ENCODE measurements around the gene PLCD1. TPM values are rescaled to one million over a fixed set of nuclear protein-coding genes. Genes with fewer than 3 reads are reported as not detected.

The PLCD1 gene
- total and polyA plus RNA-seq, 2 experiments from 2014 or later: 21.0 to 29.1 TPM

DNA sequence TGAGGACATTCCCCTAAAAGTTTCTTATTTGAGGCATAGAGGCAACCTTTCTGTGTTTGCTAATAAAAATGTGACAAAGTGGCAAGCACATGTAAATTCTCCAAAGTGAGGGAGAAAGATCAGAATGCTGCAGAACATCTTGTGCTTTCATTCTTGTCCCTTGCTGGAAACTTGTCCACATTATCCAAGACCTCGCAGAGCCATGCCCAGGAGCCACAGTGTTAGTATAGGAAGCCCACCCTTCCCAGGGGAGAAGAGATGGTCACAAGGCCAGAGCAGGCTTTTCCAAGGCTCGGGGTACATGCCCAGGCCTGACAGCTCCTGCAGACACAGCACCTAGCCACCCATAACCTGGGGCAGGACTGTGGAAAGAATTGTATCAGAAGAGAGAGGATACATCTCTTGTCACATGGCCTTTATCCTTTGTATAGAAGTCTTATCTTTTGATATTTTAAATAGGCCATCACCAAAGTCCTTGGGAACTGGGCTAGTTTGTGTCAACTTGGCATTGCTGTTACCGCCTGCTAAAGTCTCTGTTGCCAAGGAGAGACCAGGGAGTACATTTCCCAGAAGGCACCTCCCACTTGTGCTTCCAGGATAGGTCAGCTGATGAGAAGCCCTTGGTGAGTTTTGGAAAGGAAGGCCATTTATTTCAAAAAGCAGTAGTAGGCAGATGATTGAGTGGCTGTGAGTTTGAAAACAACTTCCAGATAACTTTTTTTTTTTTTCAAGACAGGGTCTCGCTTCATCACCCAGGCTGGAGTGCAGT, 20.1 kb upstream of the PLCD1 start:
- no peak overlapping the region for H3K4me3 ChIP-seq
- peak in 1 of 2 donors; percentile 25 for DNase-seq (ENCODE audit: low read depth in 1 of 2, low spot score in 1 of 2)

GRCh38 chr3:38047896-38048295, 18.5 kb upstream of the PLCD1 start:
- Histone ChIP-seq H3K4me3 (no peak overlapping the region), H3K27me3 (peaks cover 9% of the 10 kb centered on the region), H3K36me3 (no peaks in the 10 kb centered on the region), H3K9me3 (ENCODE audit: low read depth) (no peaks in the 10 kb centered on the region), H3K27ac (no peak overlapping the region), H3K4me1 (ENCODE audit: low read depth) (no peaks in the 10 kb centered on the region)
- no peak for DNase-seq (ENCODE audit: low read depth in 1 of 2, low spot score in 1 of 2)
- TF ChIP-seq, protein P1, sequence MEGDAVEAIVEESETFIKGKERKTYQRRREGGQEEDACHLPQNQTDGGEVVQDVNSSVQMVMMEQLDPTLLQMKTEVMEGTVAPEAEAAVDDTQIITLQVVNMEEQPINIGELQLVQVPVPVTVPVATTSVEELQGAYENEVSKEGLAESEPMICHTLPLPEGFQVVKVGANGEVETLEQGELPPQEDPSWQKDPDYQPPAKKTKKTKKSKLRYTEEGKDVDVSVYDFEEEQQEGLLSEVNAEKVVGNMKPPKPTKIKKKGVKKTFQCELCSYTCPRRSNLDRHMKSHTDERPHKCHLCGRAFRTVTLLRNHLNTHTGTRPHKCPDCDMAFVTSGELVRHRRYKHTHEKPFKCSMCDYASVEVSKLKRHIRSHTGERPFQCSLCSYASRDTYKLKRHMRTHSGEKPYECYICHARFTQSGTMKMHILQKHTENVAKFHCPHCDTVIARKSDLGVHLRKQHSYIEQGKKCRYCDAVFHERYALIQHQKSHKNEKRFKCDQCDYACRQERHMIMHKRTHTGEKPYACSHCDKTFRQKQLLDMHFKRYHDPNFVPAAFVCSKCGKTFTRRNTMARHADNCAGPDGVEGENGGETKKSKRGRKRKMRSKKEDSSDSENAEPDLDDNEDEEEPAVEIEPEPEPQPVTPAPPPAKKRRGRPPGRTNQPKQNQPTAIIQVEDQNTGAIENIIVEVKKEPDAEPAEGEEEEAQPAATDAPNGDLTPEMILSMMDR (IDR thresholded peaks at IDR 0.05; ENCODE audit: low read depth, low read length): no peak

More for the DNA sequence above, 20.1 kb upstream of the PLCD1 start:
- no peaks in the 10 kb centered on the region for H3K27me3 ChIP-seq
- TF ChIP-seq, protein P1 (IDR thresholded peaks at IDR 0.05; ENCODE audit: low read depth, low read length): no peak
- H3K27ac ChIP-seq: no peak overlapping the region
- no peaks in the 10 kb centered on the region for H3K36me3 ChIP-seq
- no peaks in the 10 kb centered on the region for H3K9me3 ChIP-seq (ENCODE audit: low read depth)
- no peaks in the 10 kb centered on the region for H3K4me1 ChIP-seq (ENCODE audit: low read depth)

GRCh38 chr3:38046821-38047220, 17.4 kb upstream of the PLCD1 start:
- no peak overlapping the region for H3K4me3 ChIP-seq
- no peak overlapping the region for H3K27ac ChIP-seq
- no peak for DNase-seq (ENCODE audit: low read depth in 1 of 2, low spot score in 1 of 2)
- H3K4me1 ChIP-seq (ENCODE audit: low read depth): no peaks in the 10 kb centered on the region
- H3K9me3 ChIP-seq (ENCODE audit: low read depth): no peaks in the 10 kb centered on the region
- no peaks in the 10 kb centered on the region for H3K36me3 ChIP-seq
- TF ChIP-seq, protein P1 (IDR thresholded peaks at IDR 0.05; ENCODE audit: low read depth, low read length): no peak
- H3K27me3 ChIP-seq: peaks cover 14% of the 10 kb centered on the region

DNA sequence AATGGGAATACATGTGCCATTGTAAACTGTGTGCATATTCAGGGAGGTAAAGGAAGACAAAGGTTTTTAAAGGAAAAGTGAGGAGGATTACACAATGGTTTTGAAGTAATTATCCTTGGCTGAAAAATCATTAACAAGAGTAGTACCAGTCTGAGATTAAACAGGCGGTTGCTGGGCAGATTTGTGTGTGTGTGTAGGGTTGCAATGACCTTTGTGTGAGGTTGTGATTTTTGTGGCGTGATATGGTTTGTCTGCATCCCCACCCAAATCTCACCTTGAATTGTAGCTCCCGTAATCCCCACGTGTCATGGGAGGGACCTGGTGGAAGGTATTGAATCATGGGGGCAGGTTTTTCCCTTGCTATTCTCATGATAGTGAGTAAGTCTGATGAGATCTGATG, 16.6 kb upstream of the PLCD1 start:
- Histone ChIP-seq H3K27ac (no peak overlapping the region), H3K9me3 (ENCODE audit: low read depth) (no peaks in the 10 kb centered on the region), H3K36me3 (no peaks in the 10 kb centered on the region), H3K4me3 (no peak overlapping the region), H3K27me3 (peaks cover 20% of the 10 kb centered on the region), H3K4me1 (ENCODE audit: low read depth) (no peaks in the 10 kb centered on the region)
- DNase-seq (ENCODE audit: low read depth in 1 of 2, low spot score in 1 of 2): no peak
- TF ChIP-seq, protein P1 (IDR thresholded peaks at IDR 0.05; ENCODE audit: low read depth, low read length): no peak

GRCh38 chr3:38043486-38043885, 14.0 kb upstream of the PLCD1 start:
- Histone ChIP-seq H3K4me1 (ENCODE audit: low read depth) (no peaks in the 10 kb centered on the region), H3K9me3 (ENCODE audit: low read depth) (no peaks in the 10 kb centered on the region), H3K4me3 (no peak overlapping the region), H3K27ac (no peak overlapping the region), H3K36me3 (no peaks in the 10 kb centered on the region), H3K27me3 (peaks cover 46% of the 10 kb centered on the region)
- TF ChIP-seq, protein P1 (IDR thresholded peaks at IDR 0.05; ENCODE audit: low read depth, low read length): no peak
- no peak for DNase-seq (ENCODE audit: low read depth in 1 of 2, low spot score in 1 of 2)

Data from cardiac muscle cell (in vitro differentiated cells and primary cell).